ENCODE data around the gene INPP5D.
"Not testable (repeated sequence)": the region's sequence is repeated elsewhere in the genome, so short reads cannot be mapped to it uniquely, and the experiment has no call there.

The INPP5D gene

GRCh38 chr2:233059797-233060500, at the start of gene INPP5D:
TSS of gene INPP5D (plus strand) at chr2:233060342. CDS start at chr2:233060479, 137 bp downstream.
- DNase-seq: no peak

- no peak for DNase-seq
Observed at GRCh38 chr2:233010569-233011267, 49.4 kb upstream of the INPP5D start.

GRCh38 chr2:233011268-233011650, 48.9 kb upstream of the INPP5D start:
- no peak for DNase-seq

GRCh38 chr2:233011702-233012131, 48.4 kb upstream of the INPP5D start:
- no peak for DNase-seq

GRCh38 chr2:233012301-233012971, 47.7 kb upstream of the INPP5D start:
- no peak for DNase-seq

GRCh38 chr2:233013027-233013461, 47.1 kb upstream of the INPP5D start, which contains the start of gene NGEF:
TSS of gene NGEF (minus strand) at chr2:233013256. CDS start at chr2:232974890, 38,366 bp downstream.
- DNase-seq: no peak

GRCh38 chr2:233013650-233014049, 46.5 kb upstream of the INPP5D start:
- no peak for DNase-seq

- no peak for DNase-seq
Observed at GRCh38 chr2:233015019-233015645, 45.0 kb upstream of the INPP5D start.

GRCh38 chr2:233017947-233018346, 42.2 kb upstream of the INPP5D start:
- DNase-seq: no peak

- not testable (repeated sequence) for DNase-seq
Observed at GRCh38 chr2:233019610-233020009, 40.5 kb upstream of the INPP5D start.

GRCh38 chr2:233020454-233020853, 39.7 kb upstream of the INPP5D start:
- DNase-seq: no peak

GRCh38 chr2:233021771-233022170, 38.4 kb upstream of the INPP5D start:
- no peak for DNase-seq

- DNase-seq: no peak
Observed at GRCh38 chr2:233022561-233022960, 37.6 kb upstream of the INPP5D start.

- no peak for DNase-seq
Observed at GRCh38 chr2:233023007-233023760, 37.0 kb upstream of the INPP5D start.

- no peak for DNase-seq
Observed at GRCh38 chr2:233023761-233024410, 36.3 kb upstream of the INPP5D start.

- no peak for DNase-seq
Observed at GRCh38 chr2:233025706-233026105, 34.4 kb upstream of the INPP5D start.

- no peak for DNase-seq
Observed at GRCh38 chr2:233026198-233026813, 33.8 kb upstream of the INPP5D start.

- no peak for DNase-seq
Observed at GRCh38 chr2:233029321-233029720, 30.8 kb upstream of the INPP5D start.

GRCh38 chr2:233031556-233032500, 28.3 kb upstream of the INPP5D start:
- no peak for DNase-seq

Measured in NCI-H187 (cell line).